ENCODE data around the gene DESI2. TPM values are rescaled to one million over a fixed set of nuclear protein-coding genes. Genes with fewer than 3 reads are reported as not detected.
A peak's percentile ranks its signal among the peaks of the same experiment; 100 is the strongest.

DESI2 gene
- total RNA-seq, 1 experiment from 2014 or later, result 44.6 TPM

- TF ChIP-seq EZH2phosphoT487 (IDR thresholded peaks at IDR 0.05; ENCODE audit: borderline replicate concordance), result no peak
- TF ChIP-seq CEBPB (IDR thresholded peaks at IDR 0.05; ENCODE audit: low read depth), result no peak
- TF ChIP-seq CTCF (IDR thresholded peaks at IDR 0.05 in 2 of 3, conservative IDR thresholded peaks at IDR 0.05 in 1 of 3; ENCODE audit: borderline replicate concordance in 1 of 3, insufficient read depth in 1 of 3, low read depth in 2 of 3, low read length in 2 of 3), result peak; percentile 38 to 51 (median 48); a peak in 4 of 6 replicates
Measured at GRCh38 chr1:244652623-244653438, at the start of gene DESI2 (continued).

GRCh38 chr1:244603498-244603897 is 49.4 kb upstream of the DESI2 start:
- ATAC-seq (no peak), DNase-seq (ENCODE audit: low read depth, low spot score) (peak; percentile 13)
- H3K9me2 ChIP-seq (ENCODE audit: insufficient read depth), result no peaks in the 10 kb centered on the region
- H3K27me3 ChIP-seq (ENCODE audit: insufficient read depth, low read length), result no peaks in the 10 kb centered on the region
- H3K4me1 ChIP-seq (ENCODE audit: control insufficient read depth in 1 of 2, insufficient read depth in 2 of 2, low read length in 2 of 2), result peaks cover 7 to 22% of the 10 kb centered on the region in 2 experiments; a peak in 2 of 4 replicates
- no peak overlapping the region for H3K9ac ChIP-seq (ENCODE audit: low read length)
- RAD21 ChIA-PET (ENCODE audit: low non-redundant PET in 1 of 2, low total read pairs in 2 of 2, uncharacterized antibody in 2 of 2, unreplicated experiment in 2 of 2), result interaction anchor here (1.0 to 1.9 kb wide), 2 partner anchors 193 kb away, joined by 9 to 11 read pairs; no protein-coding TSS in a partner anchor
- no peak overlapping the region for H3K4me3 ChIP-seq (replicated peaks in 1 of 2; ENCODE audit: low read depth in 1 of 2, low read length in 2 of 2)
- CTCF ChIA-PET, result interaction anchor here (0.9 to 4.0 kb wide), 10 partner anchors 14 to 550 kb away, joined by 3 to 66 read pairs (median 4); no protein-coding TSS in a partner anchor
- H3K9me3 ChIP-seq (ENCODE audit: control insufficient read depth in 1 of 2, insufficient read depth in 1 of 2, low read depth in 1 of 2, low read length in 2 of 2), result no peaks in the 10 kb centered on the region
- H4K20me1 ChIP-seq (ENCODE audit: insufficient read depth), result no peaks in the 10 kb centered on the region
- no peaks in the 10 kb centered on the region for H3K36me3 ChIP-seq (ENCODE audit: control insufficient read depth in 1 of 2, insufficient read depth in 2 of 2, low read length in 2 of 2)
- H3K79me2 ChIP-seq (ENCODE audit: insufficient read depth, low read length), result no peaks in the 10 kb centered on the region
- no peak overlapping the region for H2AFZ ChIP-seq (ENCODE audit: low read depth, low read length, poor library complexity, severe bottlenecking)
- POLR2A ChIA-PET, result interaction anchor here (0.6 kb wide), 1 partner anchor 1111 kb away, joined by 4 read pairs; no protein-coding TSS in a partner anchor
- no TSS peak for BruUV-seq (replicated peaks)
- H3K4me2 ChIP-seq (ENCODE audit: low read length), result no peak overlapping the region
- no peak overlapping the region for H3K27ac ChIP-seq (ENCODE audit: low read depth, low read length)
- intact Hi-C loops (cut with micrococcal nuclease), result loop anchor here (1.0 kb wide), 2 partner anchors 50 to 193 kb away; partner anchors contain the start of gene DESI2
- TF ChIP-seq SP1 (IDR thresholded peaks at IDR 0.05; ENCODE audit: low read depth), result no peak
- TF ChIP-seq ATF3 (IDR thresholded peaks at IDR 0.05), result no peak
- no peak for TF ChIP-seq CBX3 (IDR thresholded peaks at IDR 0.05; ENCODE audit: low read depth)
- TF ChIP-seq ZNF274 (IDR thresholded peaks at IDR 0.05; ENCODE audit: low read depth, low read length), result no peak
- TF ChIP-seq EZH2phosphoT487 (IDR thresholded peaks at IDR 0.05; ENCODE audit: borderline replicate concordance), result no peak
- peak; percentile 91 for TF ChIP-seq RAD21 (IDR thresholded peaks at IDR 0.05; ENCODE audit: low read depth)
- TF ChIP-seq REST (IDR thresholded peaks at IDR 0.05; ENCODE audit: low read depth), result no peak
- TF ChIP-seq POLR2AphosphoS5 (IDR thresholded peaks at IDR 0.05; ENCODE audit: low read depth, low read length), result no peak
- no peak for TF ChIP-seq EGR1 (IDR thresholded peaks at IDR 0.05; ENCODE audit: low read depth)
- no peak for TF ChIP-seq YY1 (IDR thresholded peaks at IDR 0.05; ENCODE audit: extremely low read depth, insufficient replicate concordance, low read depth, low read length)
- no peak for TF ChIP-seq TCF7L2 (IDR thresholded peaks at IDR 0.05; ENCODE audit: borderline replicate concordance, extremely low read depth, insufficient read depth, insufficient read length)
- TF ChIP-seq CTCF (IDR thresholded peaks at IDR 0.05 in 2 of 3, conservative IDR thresholded peaks at IDR 0.05 in 1 of 3; ENCODE audit: borderline replicate concordance in 1 of 3, insufficient read depth in 1 of 3, low read depth in 2 of 3, low read length in 2 of 3), result peak; percentile 58 to 86 (median 65)
- TF ChIP-seq EZH2 (IDR thresholded peaks at IDR 0.05), result no peak

All from HCT116 (cell line).